GM21390 (cell line): Measurements from ENCODE around the gene GMPR2.
A peak's percentile ranks its signal among the peaks of the same experiment; 100 is the strongest.

Experiments
- ATAC-seq: cut with Tn5 transposase; IDR thresholded peaks from one replicate; pipeline ENCODE4 v1.9.1; 2021; ENCODE audit not compliant: unreplicated experiment

The GMPR2 gene

DNA sequence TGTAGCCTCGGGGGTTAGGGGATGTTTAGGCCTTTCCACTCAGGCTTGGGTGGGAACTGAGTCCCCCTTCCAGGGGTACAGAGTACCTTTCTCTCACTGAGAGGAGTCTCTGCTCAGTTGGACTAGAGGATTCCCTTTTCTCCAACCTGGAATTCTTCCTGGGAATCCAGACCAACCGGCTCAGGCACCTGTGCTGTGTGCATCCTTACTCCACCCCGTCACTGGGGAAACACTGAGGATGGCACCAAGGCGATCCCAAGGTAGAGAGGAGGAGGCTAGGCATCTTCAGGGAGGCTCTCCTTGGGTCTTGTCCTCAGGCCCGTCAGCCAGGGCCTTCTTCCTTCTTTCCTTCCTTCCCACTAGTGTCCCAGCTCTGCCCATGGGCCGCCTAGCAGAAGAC, 31.1 kb downstream of the GMPR2 start:
- no peak for ATAC-seq

DNA sequence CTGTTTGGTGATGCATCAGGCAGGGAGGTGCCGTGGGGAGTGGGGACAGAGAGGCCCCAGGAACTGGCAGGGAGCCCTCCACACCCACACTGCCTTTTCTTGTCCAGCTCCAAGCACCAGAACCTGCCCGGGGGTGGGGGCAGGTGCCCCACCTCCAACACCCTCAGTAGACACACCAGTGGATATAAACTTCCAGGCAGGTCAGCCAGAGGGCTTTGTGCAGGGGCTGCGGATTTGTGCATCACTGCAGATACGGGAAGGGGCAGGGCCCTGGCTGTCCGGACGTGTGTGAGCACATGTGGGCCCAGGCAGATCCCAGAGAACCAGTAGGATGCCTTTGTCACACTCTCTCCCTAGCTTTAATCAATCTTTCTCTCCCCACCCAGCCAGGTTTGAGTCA, 31.6 kb downstream of the GMPR2 start:
- no peak for ATAC-seq

DNA sequence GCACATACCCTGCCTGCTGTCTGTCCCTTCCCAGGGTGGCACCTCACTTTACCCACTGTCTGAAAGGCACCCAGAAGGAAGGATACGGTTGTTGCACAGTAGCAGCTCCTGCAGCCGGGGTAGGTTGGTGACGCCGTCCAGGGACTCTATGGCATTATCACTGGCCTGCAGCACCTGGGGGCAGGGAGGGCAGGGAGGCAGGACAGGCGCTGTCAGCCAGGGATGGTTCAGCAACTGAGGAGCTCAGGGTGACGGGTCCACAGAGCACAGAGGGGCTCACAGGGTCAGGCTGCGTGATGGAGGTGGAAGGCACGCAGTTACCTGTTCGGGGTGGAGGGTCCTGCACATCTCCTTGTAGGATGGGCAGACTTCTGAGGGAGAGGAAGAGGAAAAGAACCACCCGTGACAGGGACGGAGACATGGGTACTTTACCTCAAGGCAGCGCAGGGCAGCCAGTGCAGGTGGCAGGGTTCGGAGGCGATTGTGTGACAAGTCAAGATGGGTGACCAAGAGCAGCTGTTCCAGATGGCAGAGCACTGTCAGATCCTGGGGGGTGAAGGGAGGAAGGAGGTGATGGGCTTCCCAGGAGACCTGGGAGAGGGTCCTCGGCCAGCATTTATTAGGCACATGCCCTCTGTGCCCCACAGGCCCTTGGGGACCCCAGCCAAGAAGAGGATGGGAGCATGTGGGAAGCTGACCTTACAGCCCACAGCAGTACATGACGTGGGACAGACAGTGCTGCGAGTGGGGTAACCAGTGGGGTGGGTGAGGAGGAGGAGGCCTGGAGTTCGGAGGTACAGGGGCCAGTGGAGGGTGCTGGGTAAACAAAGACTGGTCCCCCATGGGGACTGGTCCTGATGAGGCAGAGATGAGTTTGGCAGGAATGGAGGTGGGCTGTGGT, 33.9 kb downstream of the GMPR2 start:
- ATAC-seq: no peak

DNA sequence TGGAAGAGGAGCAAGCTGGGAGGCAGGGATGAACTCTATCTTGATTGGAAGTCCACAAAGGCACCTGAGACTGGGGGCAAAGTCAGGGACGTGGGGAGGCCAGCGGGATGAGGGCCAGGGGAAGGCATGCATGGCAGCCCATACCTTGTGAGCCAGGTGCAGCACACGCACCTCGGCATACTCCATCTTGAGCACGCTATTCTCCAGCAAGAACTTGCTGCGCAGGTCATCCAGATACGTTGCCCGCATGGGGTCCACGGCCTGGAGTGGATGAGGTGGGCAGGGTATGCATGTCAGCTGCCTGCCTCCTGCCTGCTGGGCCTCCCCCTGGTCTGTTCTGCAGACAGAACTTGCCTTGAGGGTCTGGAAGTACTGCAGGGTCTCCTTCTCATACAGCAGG, 34.8 kb downstream of the GMPR2 start:
- ATAC-seq: no peak

DNA sequence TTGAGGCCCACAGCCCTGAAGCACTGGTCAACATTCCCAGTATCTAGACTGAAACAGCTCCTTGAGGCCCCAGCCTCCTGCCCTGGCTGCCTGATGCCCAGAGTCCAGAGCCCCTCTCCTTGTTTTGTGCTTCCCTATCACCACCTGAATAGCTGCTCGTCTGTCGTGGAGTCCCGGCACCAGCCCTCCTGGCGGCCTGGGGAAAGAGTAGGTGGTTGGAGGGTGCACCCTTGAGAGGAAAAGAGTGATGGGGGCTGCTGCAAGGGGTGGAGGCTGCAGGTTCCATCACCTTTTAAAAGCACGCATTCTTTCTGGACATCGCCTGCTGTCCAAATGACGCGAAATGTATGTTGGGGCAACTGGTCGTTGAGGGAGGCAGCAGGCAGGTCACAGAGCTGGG, 35.5 kb downstream of the GMPR2 start:
- no peak for ATAC-seq

DNA sequence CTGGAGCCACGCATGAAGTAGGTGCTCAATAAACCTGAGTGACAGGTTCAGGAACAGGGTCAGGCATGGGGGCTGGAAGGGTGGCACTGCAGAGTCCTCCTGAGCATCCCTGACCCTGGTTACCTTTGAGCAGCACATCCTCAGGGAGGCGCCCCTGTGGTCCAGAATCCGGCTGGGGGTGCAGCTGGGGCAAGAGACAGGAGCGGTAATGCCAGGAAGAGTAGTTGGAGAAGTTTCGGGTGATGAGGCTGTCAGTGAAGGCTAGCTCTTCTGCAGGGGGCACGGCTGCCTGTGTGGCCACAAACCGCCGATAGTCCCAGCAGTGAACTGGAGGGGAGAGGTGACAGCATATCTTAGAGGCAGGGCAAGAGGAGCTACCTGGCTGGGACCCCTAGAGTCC, 36.6 kb downstream of the GMPR2 start:
- ATAC-seq: no peak

DNA sequence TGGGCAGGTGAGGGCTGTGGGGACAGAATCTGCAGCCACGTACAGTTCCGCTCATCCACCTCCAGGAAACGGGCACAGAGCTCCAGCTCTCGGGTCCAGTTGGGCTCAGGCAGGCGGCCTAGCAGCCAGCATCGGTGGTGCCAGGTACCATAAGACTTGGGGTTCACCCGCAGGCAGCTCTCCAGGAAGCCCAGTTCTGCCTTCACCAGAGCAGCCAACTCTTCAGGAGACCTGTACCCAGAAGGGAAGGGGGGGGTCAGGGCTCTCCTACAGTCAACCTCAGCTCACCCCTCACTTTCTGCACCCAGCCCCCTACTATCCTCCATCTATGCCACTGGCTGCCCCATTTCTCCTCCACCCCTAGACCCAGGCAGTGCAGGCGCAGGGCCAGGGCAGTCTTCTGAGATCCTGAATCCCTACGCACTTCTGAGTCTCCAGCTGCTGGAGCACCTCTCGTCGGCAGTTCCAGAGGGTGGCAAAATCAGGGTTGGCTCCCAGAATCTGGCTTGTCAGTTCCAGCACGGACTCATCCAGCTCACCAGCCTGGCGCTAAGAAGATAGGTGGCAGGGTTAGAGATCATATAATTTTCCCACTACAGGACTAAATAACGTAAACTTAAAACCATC, 37.3 kb downstream of the GMPR2 start:
- no peak for ATAC-seq

DNA sequence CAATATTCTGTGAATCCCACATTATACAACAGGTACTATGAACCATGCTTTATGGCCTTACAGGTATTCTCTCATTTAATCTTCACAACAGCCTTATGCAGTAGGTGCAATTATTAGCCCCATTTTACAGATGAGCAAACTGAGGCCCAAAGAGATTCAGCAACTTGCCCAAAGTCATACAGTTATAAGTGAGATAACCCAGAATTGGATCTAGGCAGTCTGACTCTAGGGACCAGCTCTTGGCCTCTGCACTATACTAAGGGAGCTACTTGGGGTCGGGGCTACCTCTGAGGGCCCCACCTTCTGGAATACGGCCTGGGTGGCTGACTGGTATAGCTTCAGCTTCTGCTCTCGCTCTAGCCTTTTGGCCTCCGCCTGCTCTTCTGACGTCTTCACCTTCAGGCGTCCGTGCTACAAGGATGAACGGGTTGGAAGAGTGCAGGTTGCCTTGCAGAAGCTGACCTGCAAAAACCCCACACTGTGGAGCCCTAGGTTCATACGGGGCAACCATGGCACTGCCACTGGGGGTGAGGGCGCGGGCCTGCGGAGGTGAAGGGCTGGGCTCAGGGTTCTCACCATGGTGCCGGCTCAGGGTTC, 37.9 kb downstream of the GMPR2 start:
- ATAC-seq: no peak

DNA sequence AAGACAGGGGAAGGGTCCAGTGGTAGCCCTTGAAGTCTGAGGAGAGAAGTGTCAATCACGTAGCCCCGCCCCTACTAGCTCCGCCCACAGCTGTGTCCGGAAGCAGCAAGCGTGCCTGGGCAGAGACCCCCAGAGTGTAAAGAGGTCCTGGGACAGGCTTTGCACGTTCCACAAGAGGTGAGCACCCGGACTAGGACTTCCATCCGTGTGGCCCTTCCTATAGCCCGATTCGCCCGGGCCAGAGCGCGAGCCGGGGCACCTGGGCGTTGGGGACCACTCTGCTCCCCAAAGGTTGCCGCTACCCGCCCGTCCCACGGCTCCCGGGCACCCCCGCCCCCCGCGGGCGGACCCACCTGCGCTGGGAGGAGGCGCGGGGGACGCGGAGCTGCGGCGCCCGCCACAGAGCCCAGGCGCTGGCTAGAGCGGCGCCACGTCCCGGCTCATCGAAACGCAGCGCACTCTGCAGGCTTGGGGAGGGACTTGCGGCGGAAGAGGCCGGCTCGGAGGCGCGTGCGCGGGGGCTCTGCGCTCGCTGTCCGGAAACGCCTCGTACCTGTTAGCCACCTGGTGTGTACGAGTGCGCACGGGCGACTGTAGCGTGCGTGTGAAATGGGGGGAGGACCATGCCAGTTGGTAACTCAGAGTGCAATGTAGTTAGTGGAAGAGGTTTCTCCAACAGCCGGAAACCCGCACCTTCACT, 38.6 kb downstream of the GMPR2 start, which contains the start of gene RABGGTA:
RABGGTA (minus strand) TSS at position 464 of the 700 bp plus-strand sequence. CDS start 482 bp downstream, outside the sequence.
- ATAC-seq: peak; percentile 86

DNA sequence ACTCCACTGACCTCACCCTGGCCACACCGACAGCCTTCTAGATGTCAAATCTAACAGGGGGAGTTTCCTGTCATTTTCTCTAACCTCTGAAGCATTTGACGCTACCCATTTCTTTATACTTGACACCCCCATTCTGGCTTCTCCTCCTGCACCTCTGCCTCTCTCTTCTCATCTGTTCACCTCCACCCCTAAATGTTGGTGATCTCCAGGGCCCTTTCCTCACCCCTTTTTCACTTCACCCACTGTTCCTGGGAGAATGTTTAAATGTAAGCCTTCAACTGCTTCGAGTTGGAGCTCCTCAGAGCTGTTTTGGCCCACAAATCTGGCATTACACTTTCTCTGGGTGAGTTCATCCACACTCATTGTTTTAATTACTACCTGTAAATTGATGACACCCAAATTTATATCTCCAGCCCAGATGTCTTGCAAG, 39.1 kb downstream of the GMPR2 start:
- no peak for ATAC-seq

DNA sequence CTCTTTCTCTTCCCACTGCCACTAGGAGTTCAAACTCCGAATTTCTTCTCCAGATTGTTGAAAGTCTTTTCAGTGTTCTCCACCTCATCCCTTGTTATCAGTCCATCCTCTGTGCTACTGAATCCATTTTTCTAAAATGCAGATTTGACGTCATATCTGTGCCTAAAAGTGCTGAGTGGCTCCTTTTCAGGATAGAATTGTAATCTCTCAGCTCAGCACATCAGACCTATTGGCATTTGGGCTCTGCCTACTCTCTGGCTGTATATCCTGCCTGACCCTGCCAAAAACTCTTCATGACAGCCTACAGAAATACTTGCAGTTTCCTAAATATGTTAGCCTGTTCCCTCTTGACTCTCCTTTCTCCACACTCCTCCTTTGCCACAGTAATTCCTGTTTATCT, 39.7 kb downstream of the GMPR2 start:
- ATAC-seq: no peak

DNA sequence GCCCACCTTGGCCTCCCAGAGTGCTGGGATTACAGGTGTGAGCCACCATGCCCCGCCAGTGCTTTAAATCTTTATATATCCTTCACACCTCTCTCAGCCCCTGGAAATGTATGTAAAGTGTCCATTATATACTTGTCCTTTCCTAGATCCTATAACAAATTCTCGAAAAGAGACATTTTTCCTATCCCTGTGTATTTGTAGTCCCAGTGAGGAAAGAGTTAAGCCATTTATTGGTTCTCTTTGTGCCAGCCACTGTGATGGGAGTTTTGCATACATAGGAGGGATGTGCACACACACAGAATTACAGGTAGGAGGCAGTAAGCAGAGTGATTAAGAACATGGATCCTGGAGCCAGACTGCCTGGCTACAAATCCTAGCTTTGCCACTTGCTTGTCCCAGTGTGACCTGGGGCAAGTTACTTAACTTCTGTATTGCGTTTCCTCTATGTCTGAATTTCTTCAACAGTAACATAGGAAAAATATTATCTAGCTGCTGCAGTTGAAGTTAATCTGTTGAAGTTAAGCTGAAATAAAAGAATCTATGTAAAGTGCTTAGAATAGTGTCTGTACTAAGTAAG, 40.8 kb downstream of the GMPR2 start:
- ATAC-seq: no peak

DNA sequence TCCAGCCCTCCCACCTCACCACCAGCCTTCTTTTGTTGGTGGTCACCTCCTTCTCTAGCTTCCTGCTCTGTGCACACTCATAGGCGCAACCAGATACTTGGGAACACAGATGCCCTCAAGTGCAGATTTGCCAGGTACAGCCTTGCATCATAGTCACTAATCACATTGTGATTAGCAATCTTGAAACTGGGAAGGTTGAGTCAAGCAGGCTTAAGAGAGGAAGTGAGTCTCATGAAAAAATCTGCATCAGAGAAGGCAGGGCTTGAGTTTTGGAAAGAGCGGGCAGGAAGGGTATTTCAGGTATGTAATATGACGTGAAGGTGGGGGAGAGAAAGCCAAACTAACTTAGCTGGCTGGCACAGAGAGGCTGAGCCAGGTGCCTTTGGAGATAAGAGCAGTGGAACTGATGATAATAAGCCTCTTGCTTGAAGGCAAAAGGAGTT, 41.4 kb downstream of the GMPR2 start:
- peak; percentile 39 for ATAC-seq

DNA sequence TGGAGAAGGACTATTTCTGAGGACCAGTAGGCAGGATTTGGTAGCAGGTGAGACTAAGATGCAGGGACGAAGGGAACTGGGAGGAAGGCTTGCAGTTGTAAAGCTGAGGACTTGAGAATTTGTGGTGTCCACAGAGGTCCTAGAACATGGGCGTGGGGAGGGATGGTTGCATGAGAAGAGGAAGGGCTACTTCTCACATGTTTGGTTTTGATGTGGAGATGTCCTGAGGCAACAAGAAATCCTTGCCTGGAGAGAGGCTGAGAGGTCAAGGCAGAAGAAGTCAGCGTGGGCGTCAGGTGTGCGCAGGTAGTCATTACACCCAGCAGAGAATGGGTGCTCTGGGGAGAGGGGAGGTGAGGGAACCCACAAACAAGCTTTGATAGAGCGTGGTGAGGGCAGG, 44.3 kb downstream of the GMPR2 start:
- ATAC-seq: no peak

DNA sequence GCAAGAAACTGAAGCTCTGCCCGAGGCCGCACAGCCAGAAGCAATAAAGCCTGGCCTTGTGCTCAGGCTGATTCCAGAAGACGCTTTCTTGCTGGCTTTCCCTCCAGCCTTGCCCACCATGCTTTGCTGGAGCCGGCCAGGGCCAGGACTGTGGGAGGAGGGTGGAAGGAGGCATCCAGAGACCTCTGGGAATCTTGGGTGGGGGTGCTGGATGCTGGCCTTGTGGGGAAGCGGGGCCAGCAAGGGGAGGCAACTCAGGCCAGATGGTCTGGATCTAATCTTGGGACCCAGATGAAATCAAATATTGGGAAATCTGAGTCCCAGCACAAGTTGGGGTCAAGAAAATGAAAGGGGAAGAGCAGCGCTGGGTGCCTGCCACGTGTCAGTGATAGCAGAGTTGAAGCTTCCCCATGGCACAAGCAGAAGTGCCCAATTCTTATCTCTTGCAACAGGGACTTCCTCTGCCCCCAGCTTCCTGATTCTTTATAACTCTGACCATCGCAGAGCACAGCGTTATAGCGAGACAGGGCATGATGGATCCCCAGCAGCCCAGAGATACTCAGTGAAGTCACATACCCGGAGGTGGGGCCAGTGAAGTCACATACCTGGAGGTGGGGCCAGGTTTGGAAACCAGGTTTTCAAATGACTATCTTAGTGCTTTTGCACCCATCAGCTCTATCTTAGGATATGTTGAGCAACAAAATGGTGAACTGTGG, 45.0 kb downstream of the GMPR2 start:
- no peak for ATAC-seq

DNA sequence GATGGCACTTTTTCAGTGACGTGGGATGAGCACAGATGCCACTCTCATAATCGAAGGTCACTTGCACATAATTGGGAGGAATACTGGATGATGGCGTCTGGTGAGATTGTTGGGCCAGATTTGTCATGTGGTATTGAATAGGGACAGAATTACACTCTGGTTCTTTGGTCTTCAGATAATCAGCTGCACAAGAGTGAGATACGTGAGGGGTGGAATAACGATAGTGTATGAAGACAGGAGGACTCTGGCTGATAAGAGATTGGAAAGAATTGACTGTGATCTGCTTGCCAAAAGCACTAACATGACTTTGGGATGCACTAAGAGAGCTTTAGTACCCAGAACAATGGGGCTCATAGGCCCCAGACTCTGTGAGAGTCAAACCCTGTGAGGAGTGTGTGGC, 45.7 kb downstream of the GMPR2 start:
- no peak for ATAC-seq

DNA sequence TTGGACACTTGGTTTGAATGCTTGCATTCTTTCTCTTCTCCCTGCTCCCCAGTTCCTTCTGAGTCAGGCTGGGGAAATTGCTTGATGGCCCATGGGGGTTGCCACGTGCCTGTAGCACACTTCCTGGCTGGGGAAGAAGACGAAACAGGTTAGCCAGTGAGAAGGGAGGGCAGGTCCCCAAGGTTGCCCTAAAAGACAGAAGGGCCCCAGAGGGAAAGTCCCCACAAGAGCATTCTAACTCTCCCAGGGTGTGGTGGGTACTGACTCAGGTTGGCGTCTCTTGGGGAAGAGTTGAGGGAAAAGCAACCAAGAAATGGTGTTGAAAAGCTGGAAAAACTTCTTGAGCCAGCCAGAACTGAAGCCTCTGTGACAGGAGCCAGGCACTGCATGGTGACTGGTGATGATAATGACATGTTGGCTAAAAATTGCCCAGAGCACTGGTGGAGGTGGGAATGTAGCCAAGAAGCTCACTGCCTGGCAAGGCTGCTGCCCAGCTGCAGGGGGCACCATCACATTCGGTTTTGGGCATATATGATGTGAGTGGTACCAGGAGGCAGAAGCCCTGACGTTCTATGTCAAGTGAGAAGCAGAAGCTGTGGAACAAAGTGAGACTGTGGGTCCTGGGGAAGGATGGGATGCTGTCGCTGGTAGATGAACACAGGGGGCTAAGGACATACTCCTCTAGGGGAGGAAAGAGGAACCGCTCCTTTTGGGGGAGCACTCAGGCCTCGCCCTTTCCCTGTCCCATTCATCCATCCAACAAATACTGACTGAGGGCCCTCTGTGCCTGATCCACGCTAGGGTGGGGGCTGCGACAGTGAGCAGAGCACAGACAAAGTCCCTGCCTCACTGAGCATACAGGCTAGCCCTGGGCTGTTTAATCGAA, 46.8 kb downstream of the GMPR2 start:
- no peak for ATAC-seq

DNA sequence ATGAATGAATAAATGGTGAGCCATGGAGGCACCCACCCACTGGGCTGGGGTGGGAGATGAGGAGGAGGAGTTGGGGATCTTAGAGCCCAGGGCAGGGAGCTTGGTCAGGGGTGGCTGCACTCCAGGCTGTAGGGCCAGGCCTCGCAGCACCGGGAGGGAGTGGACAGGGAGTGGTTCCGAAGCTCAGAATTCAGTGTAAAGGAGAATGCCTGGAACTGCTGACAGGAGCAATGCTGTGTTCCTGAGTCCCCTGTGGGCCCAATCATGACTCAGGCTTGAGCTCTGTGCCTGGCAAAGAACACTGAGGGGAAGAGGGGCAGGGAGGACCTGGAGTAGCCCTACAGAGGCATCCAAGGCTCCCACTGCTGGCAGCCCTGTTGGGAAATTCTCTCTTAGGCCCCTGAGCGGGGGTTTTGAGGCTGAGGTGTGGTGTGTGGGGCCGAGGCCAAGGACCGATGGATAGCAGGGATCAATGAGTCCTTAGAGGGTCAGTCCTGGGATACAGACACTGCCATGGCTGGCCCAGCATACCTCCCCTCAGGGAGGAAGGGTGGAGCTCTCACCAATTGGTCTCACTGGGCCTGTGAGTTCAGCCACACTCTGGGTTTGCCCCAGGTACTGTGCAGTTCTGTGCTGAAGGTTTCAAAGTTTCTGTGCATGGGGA, 48.2 kb downstream of the GMPR2 start:
- no peak for ATAC-seq

DNA sequence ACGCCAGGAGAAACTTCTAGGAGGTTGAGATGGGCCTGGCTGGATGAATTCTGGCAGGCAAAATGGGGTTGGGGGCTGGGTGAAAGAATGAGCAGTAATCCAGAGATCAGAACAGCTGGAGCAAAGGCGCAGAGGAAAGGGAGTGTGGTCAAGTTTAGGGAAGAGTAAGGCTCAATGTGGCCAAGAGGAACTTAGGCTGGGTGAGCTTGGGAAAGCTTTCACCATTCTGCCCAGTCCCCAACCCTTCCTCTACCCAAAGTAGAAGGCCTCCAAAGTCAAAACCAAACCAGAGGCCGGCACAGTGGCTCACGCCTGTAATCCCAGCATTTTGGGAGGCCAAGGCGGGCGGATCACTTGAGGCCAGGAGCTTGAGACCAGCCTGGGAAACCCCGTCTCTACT, 48.9 kb downstream of the GMPR2 start:
- no peak for ATAC-seq
